Stimulated activated CD4-positive, alpha-beta T cell treated with anti-CD3 and anti-CD28 coated beads, Interleukin-1b, Interleukin-23, amount 100 ng/mL, for 1 hour (primary cell): ENCODE results near the gene SCGB1D4.

Source experiments
- DNase-seq, 2 donors: peaks; one replicate each; pipeline ENCODE4 v3.0.0-alpha.2; 2020; ENCODE audit warnings: low read depth in 2 of 2

The SCGB1D4 gene

GRCh38 chr11:62273789-62274275 is 25.0 kb downstream of the SCGB1D4 start:
- DNase-seq, result no peak

- DNase-seq, result no peak
These were observed 25.6 kb downstream of the SCGB1D4 start for GRCh38 chr11:62273284-62273683.

GRCh38 chr11:62269654-62270278 is 29.1 kb downstream of the SCGB1D4 start, which contains the start of gene SCGB2A2:
Gene SCGB2A2, plus strand, starts transcription at chr11:62270158. Its CDS starts 59 bp downstream, at chr11:62270217.
- DNase-seq, result no peak

GRCh38 chr11:62267576-62267975 is 31.3 kb downstream of the SCGB1D4 start:
- DNase-seq, result no peak

- no peak for DNase-seq
These were observed 31.8 kb downstream of the SCGB1D4 start for GRCh38 chr11:62267050-62267449.

GRCh38 chr11:62266558-62266957 is 32.3 kb downstream of the SCGB1D4 start:
- no peak for DNase-seq

GRCh38 chr11:62264004-62264403 is 34.9 kb downstream of the SCGB1D4 start:
- no peak for DNase-seq

- DNase-seq, result no peak
These were observed 38.5 kb downstream of the SCGB1D4 start for GRCh38 chr11:62260261-62260953.

GRCh38 chr11:62256281-62256680 is 42.6 kb downstream of the SCGB1D4 start:
- DNase-seq, result no peak

GRCh38 chr11:62253999-62254542 is 44.8 kb downstream of the SCGB1D4 start:
- no peak for DNase-seq

- DNase-seq, result no peak
These were observed 47.2 kb downstream of the SCGB1D4 start for GRCh38 chr11:62251698-62252097.
